Astrocyte of the hippocampus (primary cell): ENCODE data around the gene ATP5ME.

Experiments used
- DNase-seq: peaks from one replicate; pipeline ENCODE4 v3.0.0; 2011; ENCODE audit warnings: low read depth, low spot score

ATP5ME gene

DNA sequence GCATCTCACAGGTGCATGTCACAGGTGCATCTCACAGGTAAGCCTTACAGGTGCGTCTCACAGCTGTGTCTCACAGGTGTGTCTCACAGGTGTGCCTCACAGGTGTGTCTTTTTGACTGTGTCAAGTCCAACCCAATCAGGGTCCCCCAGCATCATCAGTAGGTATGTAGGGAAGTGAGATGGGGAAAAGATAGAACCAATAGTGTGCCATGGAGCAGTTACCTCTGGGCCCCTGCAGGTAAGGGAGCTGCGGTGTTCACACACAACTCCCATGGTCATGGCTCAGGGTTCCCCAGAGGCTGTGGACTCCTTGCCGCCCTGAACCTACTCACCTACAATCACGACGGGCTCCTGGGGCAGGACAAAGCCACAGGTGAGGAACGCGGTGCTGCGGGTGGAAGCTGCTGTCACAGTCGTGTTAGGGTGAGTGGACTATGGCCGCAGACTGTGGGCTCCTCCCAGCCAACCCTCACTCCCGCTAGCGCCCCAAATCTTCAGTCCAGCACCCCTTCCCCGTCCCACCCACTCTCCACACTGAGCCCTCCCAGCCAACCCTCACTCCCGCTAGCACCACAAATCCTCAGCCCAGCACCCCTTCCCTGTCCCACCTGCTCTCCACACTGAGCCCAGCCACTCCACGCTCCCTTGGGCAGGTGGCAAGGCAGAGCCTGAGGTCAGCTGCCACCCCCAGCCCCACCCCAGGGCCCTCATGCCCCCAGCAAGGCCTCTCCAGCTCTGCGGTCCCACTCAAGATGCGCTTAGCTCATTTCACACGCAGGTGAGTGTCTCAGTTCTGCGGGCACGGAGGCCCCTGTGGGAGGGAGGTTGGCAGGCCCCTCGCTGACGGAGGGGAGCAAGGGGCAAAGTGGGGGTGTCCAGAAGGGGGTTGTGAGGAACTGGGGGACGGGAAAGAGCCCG lies 50.8 kb downstream of the ATP5ME start:
- DNase-seq: no peak
